Right lobe of liver (tissue), 4 donors: Measurements from ENCODE around the gene SEMA4B.

Experiments
- POLR2A ChIP-seq: fragments of 450-650 bp; IDR thresholded peaks from one replicate; pipeline ENCODE4 v1.6.1; 2017; ENCODE audit warnings: antibody characterized with exemption, mild to moderate bottlenecking
- TF ChIP-seq, protein P1 (sequence below), 4 donors: fragments of 200-600 bp in 3 of 4; fragments of 450-650 bp in 1 of 4; IDR thresholded peaks; one replicate each; pipeline versions ENCODE4 v1.5.1 to v1.8.0; 2016 to 2022; ENCODE audit warnings: antibody characterized with exemption in 4 of 4, mild to moderate bottlenecking in 2 of 4
- donor health status: DM: no; HTN: no; CAD: no.
- donor health status: DM: no; HTN: no; CAD: no.
- donor health status: DM: no; HTN: yes; CAD: no.

- TF ChIP-seq, protein P1, sequence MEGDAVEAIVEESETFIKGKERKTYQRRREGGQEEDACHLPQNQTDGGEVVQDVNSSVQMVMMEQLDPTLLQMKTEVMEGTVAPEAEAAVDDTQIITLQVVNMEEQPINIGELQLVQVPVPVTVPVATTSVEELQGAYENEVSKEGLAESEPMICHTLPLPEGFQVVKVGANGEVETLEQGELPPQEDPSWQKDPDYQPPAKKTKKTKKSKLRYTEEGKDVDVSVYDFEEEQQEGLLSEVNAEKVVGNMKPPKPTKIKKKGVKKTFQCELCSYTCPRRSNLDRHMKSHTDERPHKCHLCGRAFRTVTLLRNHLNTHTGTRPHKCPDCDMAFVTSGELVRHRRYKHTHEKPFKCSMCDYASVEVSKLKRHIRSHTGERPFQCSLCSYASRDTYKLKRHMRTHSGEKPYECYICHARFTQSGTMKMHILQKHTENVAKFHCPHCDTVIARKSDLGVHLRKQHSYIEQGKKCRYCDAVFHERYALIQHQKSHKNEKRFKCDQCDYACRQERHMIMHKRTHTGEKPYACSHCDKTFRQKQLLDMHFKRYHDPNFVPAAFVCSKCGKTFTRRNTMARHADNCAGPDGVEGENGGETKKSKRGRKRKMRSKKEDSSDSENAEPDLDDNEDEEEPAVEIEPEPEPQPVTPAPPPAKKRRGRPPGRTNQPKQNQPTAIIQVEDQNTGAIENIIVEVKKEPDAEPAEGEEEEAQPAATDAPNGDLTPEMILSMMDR (IDR thresholded peaks at IDR 0.05): no peak
- no peak for TF ChIP-seq POLR2A
Measured at GRCh38 chr15:90266061-90266431, 64.9 kb downstream of the SEMA4B start.
